Right cardiac atrium (tissue), 5 donors: ENCODE data around the gene IGSF21. TPM values are rescaled to one million over a fixed set of nuclear protein-coding genes. Genes with fewer than 3 reads are reported as not detected.
"Not testable (repeated sequence)": the region's sequence is repeated elsewhere in the genome, so short reads cannot be mapped to it uniquely, and the experiment has no call there.

Experiments used
- ATAC-seq, 2 donors: fragments of 200-7000 bp; cut with Tn5 transposase; one replicate each; pipeline versions ENCODE4 v1.8.0 to v1.9.1; 2020; ENCODE audit warnings: moderate library complexity in 2 of 2, mild to moderate bottlenecking in 1 of 2
- DNase-seq, 3 donors: peaks; one replicate each; pipeline ENCODE4 v3.0.0-alpha.2; 2020
- H3K27ac ChIP-seq: one replicate; pipeline ENCODE4 v1.5.1; 2013; ENCODE audit warnings: mild to moderate bottlenecking, low read length, control low read depth, moderate library complexity
- H3K27me3 ChIP-seq: one replicate; pipeline ENCODE4 v1.6.1; 2013; ENCODE audit not compliant: control insufficient read depth, insufficient read depth
- H3K4me1 ChIP-seq: one replicate; pipeline ENCODE4 v1.6.1; 2013; ENCODE audit warnings: low read length; ENCODE audit not compliant: control insufficient read depth, insufficient read depth
- H3K4me3 ChIP-seq: one replicate; pipeline ENCODE4 v1.5.1; 2013; ENCODE audit warnings: low read length, control low read depth
- H3K9me3 ChIP-seq: one replicate; pipeline ENCODE4 v1.6.1; 2013; ENCODE audit warnings: low read length; ENCODE audit not compliant: control insufficient read depth
- WGBS: extraction: QIAGEN DNeasy Blood & Tissue Kit; methylation state at CpG from one replicate; pipeline ENCODE4 v1.1.7; 2013; 5-methylcytosine and 5-hydroxymethylcytosine counted together
- intact Hi-C, 4 donors: fragments of 100-400 bp; cut with DNase I; formaldehyde crosslinking; loops; one replicate each; pipeline versions ENCODE4 v1.11.0 to v1.14.0; 2022 to 2023
- polyA plus RNA-seq: library from polyadenylated mRNA; stranded (reverse); fragments of 200-250 nt; gene quantifications from one replicate; pipeline ENCODE4 v1.2.3, GENCODE V29; 2013
- total RNA-seq, 4 donors: library from RNA; stranded (reverse); fragmentation: NEBNext Ultra II Directional; extraction: Animal tissue kit (Norgen Biotek cat#: 25700); gene quantifications; one replicate each; pipeline ENCODE4 v1.2.1, GENCODE V29; 2021
- donor health status: healthy with polysubstance abuse.
- donor health status: DM: no; HTN: yes; CAD: no.
- donor health status: DM: no; HTN: no; CAD: no.
- donor health status: DM: no; HTN: yes; CAD: no; lungs with severe emphysema.
- donor health status: DM: yes; HTN: yes; CAD: no.

Gene IGSF21
- total and polyA plus RNA-seq, 5 donors: 0.52 to 3.1 (median 1.7) TPM

DNA sequence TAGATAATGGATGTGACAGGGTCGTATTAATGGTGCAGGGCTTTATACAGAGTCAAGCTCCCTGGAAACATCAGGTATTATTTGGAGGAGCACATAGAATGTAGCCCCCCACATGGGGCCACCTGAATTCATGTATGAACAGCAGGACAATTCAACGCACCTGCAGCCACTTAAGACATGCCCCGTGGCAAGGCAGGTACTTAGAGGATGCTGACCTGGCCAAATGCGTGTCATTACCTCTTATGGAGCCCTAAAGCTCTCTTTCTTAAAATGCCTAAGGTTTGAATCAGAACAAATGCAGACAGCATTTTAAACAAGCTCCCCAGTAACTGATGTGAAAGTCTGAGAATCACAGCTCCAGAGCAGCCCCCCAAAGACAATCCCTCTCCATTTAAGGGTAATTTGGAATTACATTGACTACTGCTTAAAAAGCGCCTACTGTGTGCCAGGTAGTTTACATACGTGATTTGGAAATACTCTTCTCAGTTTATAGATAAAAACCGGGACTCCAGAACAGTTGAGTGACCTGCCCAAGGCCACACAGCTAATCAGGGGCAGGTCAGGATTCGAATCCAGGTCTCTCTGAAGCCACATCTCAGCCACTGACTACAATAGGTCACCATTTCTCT is 302.1 kb downstream of the IGSF21 start:
- ATAC-seq (no peak), DNase-seq (no peak)
- Histone ChIP-seq H3K4me3 (no peak overlapping the region), H3K27ac (no peak overlapping the region), H3K4me1 (no peaks in the 10 kb centered on the region), H3K27me3 (no peaks in the 10 kb centered on the region), H3K9me3 (no peaks in the 10 kb centered on the region)
- intact Hi-C loops: no loop called here
- WGBS: 86% methylated on average over 8 of the region's 8 CpGs

DNA sequence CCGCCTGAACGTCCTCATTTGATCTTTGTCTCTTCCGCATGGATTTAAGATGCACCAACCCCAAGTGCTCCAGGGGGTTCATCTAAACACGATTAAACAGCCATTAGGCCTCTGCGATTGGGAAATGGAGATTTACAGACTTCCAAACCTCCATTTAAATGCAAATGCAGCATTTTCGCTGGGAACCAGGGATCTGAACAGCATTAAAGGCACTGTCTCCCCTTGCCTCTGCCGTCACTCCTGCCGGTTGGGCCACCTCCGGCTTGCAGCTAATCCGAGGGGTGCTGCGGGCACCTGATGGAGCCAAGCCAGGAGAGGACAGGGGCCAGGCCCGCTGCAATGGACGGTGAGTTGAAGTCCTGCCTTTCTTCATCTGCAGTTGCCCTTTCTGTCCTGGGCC is 302.8 kb downstream of the IGSF21 start:
- H3K4me3 ChIP-seq: no peak overlapping the region
- no peak for ATAC-seq
- H3K27ac ChIP-seq: no peak overlapping the region
- intact Hi-C loops: no loop called here
- H3K9me3 ChIP-seq: no peaks in the 10 kb centered on the region
- 46% methylated on average over 13 of the region's 13 CpGs for WGBS
- H3K4me1 ChIP-seq: no peaks in the 10 kb centered on the region
- DNase-seq: no peak
- no peaks in the 10 kb centered on the region for H3K27me3 ChIP-seq

DNA sequence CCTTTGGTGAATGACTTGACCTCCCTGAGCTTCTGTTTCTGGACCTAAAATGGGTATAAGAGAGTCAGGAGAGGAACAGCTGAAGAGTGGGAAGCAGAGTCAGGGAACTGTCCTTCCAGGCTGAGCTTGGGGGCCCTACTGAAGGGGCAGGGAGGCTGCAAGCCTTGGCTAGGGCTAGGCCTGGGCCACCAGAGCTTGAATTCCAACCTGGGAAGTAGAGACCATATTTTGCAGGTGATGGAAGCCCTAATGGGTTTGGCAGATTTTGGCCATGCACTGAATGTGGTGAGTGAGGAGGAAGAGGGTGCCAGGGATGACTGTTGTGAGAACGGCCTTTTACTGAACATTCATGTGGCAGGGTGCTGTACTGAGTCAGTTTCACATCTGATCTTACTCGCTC is 303.7 kb downstream of the IGSF21 start:
- Histone ChIP-seq H3K4me3 (no peak overlapping the region), H3K9me3 (no peaks in the 10 kb centered on the region), H3K27me3 (no peaks in the 10 kb centered on the region), H3K4me1 (no peaks in the 10 kb centered on the region), H3K27ac (no peak overlapping the region)
- intact Hi-C loops: no loop called here
- ATAC-seq: no peak
- DNase-seq: no peak
- WGBS: 90% methylated on average over 2 of the region's 2 CpGs

DNA sequence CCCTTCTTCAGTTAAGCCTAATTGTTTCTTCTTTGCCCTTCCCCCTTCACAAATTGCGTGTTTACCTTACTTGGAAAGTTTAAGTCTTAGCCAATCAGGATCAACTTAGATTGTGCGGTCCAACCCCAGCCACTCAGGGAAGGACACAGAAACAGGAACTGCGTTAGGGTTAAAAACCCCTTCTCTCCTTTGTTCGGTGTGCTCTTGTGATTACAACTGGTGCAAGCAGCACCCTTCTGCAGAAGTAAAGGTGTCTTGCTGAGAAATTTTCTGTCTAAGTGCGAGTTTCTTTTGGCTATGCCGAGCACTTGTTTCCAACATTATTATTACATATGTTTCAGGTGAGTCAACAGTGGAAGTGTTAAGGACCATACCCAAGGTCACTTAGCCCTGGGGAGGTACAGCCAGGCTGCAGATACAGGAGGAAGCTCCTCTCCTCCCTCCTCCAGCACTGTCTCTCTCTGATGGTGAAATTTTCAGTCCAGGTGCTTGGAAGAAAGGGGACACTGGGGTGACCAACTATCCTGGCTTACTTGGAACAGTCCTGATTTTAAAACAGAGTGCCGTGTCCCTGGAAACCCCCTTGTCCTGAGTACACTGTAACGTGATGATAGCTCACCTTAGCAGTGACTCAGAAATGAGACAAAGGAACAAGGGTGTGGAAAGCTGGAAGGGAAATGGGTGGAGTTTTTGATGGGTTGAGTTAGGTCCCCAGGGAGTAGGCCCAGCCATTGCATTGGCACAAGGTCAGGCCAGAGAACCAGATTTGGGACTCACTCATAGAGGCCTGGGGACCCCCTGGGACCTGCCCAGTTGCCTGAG is 304.4 kb downstream of the IGSF21 start:
- intact Hi-C loops: no loop called here
- DNase-seq (no peak), ATAC-seq (no peak)
- Histone ChIP-seq H3K4me1 (no peaks in the 10 kb centered on the region), H3K27ac (no peak overlapping the region), H3K4me3 (no peak overlapping the region), H3K27me3 (no peaks in the 10 kb centered on the region), H3K9me3 (no peaks in the 10 kb centered on the region)
- 87% methylated on average over 8 of the region's 8 CpGs for WGBS

DNA sequence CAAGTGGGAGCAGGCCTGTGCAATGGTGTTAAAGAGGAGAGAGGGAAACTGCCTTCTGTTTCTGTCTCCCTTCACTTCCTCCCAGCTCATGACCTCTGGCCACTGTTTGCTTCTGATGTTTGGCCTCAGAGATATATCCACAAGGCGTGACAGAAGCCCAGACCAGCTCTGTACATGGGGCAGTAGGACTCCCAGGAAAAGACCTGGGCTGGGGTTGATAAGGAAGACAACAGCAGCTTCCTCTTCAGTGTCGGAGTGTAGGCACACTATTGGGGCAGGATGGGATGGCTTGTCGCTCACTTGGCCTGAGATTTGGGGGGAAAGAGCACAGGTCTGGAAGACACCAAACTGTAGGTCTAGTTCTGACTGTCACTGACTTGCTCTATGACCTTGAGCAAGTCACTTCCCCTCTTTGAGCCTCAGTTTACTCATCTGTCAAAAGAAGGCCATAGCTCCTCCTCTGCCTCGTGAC is 305.3 kb downstream of the IGSF21 start:
- WGBS: 59% methylated on average over 4 of the region's 4 CpGs
- H3K9me3 ChIP-seq: no peaks in the 10 kb centered on the region
- no peak overlapping the region for H3K4me3 ChIP-seq
- H3K4me1 ChIP-seq: no peaks in the 10 kb centered on the region
- no peaks in the 10 kb centered on the region for H3K27me3 ChIP-seq
- ATAC-seq (no peak), DNase-seq (no peak)
- no peak overlapping the region for H3K27ac ChIP-seq
- intact Hi-C loops: no loop called here

DNA sequence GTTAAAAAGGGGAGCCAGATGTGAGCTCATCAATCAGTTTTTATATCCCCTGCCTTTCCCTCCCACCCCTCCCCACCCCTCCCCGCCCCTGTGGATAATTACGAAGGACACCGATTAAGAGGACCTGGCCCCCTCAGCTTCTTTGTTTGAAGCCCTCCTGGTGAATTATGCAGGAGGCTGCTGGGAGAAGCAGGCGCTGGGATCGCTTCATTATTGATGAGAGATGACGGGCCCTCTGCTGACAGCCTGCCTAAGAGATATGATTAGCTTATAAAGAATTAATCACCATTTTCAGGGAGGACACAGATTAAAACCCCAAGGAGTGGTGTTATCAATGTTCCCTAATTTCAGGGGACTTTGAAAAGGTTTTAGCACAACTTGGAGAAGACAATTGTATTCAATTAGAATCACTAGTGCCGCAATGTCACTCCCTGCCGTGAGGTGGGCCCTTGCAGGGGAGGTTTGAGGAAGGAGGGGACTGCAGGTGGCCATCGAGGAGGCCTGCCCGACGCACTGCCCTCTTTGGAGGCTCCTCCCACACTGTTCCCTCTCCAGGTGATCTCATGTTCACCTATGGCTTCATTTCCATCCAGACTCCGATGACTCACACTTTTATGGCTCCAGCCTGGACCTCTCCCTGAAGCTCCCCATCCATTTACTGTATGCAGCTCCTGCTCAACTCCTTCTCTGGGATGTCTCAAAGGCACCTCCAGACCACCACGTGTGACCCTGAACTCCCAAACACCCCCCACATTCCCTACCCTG is 306.1 kb downstream of the IGSF21 start:
- 59% methylated on average over 13 of the region's 13 CpGs for WGBS
- intact Hi-C loops: no loop called here
- no peak for DNase-seq

DNA sequence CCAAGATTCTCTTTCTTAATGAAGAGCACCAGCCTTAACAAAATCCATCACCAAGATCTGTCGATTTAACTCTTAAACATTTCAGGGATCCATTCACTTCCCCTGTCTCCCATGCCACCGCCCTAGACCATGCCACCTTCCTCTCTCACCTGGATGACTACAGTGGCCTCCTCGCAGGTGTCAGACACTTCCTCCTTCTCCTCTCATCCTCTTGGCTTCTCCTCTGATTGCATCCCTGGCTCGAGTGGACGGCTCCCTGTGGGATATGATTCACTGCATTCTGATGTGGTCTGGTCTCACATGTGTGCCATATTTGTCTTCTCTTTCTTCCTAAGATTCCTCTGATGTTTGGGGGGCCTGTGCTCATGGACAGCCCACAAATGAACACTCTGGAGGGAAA is 306.7 kb downstream of the IGSF21 start:
- no peak for ATAC-seq
- DNase-seq: no peak
- Histone ChIP-seq H3K4me1 (no peaks in the 10 kb centered on the region), H3K27me3 (no peaks in the 10 kb centered on the region), H3K9me3 (no peaks in the 10 kb centered on the region), H3K27ac (no peak overlapping the region), H3K4me3 (no peak overlapping the region)
- 77% methylated on average over 5 of the region's 5 CpGs for WGBS
- intact Hi-C loops: no loop called here

More for the DNA sequence above, 306.1 kb downstream of the IGSF21 start:
- H3K27ac ChIP-seq: no peak overlapping the region
- no peaks in the 10 kb centered on the region for H3K27me3 ChIP-seq
- H3K4me3 ChIP-seq: no peak overlapping the region
- ATAC-seq: no peak
- H3K4me1 ChIP-seq: no peaks in the 10 kb centered on the region
- no peaks in the 10 kb centered on the region for H3K9me3 ChIP-seq

DNA sequence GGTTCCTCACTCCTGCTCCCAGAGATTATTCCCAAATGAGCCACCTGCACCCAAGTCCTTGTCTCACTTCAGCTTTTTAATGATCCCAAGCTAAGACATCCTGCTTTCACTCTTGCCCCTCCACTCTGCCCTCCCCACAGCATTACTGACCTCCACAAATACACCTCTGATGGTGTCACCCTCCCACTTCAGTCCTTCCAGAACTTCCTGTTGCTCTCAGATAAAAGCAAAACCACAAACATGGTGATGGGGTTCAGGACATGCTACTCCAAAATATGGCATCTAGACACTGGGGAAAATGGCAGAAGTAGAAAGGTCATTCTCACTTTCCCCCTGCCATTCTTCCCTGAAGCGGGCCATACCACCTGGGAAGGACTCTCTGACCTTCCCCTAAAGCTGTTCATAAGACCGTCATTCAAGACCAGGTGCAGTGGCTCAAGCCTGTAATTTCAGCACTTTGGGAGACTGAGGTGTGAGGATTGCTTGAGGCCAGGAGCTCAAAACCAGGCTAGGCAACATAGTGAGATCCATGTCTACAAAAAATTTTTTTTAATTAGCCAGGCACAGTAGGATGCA is 307.4 kb downstream of the IGSF21 start:
- WGBS: 81% methylated on average over 2 of the region's 2 CpGs

DNA sequence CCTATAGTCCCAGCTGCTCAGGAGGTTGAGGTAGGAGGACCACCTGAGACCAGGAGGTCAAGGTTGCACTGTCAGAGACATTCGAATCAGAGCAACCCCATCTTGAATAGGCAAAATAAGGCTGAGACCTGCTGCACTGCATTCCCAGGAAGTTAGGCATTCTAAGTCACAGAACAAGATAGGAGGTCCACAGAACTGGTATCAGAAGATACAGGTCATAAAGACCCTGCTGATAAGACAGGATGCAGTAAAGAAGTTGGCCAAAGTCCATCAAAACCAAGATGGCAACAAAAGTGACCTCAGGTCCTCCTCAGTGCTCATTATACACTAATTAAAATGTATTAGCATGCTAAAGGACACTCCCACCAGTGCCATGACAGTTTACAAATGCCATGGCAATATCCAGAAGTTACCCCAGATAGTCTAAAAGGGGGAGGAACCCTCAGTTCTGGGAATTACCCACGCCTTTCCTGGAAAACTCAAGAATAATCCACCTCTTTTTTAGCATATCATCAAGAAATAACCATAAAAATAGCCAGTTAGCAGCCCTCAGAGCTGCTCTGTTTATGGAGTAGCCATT is 307.9 kb downstream of the IGSF21 start:
- no peaks in the 10 kb centered on the region for H3K9me3 ChIP-seq
- H3K4me1 ChIP-seq: no peaks in the 10 kb centered on the region
- no peak for ATAC-seq
- DNase-seq: no peak
- intact Hi-C loops: no loop called here
- no peak overlapping the region for H3K4me3 ChIP-seq
- 67% methylated on average over 2 of the region's 2 CpGs for WGBS
- no peaks in the 10 kb centered on the region for H3K27me3 ChIP-seq
- no peak overlapping the region for H3K27ac ChIP-seq

More for the DNA sequence above, 307.4 kb downstream of the IGSF21 start:
- H3K9me3 ChIP-seq: no peaks in the 10 kb centered on the region
- intact Hi-C loops: no loop called here
- H3K4me1 ChIP-seq: no peaks in the 10 kb centered on the region
- no peak overlapping the region for H3K4me3 ChIP-seq
- DNase-seq (no peak), ATAC-seq (no peak)
- H3K27me3 ChIP-seq: no peaks in the 10 kb centered on the region
- no peak overlapping the region for H3K27ac ChIP-seq

DNA sequence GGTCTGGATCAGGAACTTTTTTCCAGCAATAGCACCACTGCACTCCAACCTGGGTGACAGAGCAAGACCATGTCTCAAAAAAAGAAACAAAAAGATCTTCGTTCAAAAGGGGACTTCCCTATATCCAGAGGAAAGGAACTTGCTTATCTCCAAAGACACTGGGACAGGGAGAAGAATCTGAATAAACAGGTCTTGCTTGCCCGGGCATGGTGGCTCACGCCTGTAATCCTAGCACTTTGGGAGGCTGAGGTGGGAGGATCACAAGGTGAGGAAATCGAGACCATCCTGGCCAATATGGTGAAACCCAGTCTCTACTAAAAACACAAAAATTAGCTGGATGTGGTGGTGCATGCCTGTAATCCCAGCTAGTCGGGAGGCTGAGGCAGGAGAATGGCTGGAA is 308.5 kb downstream of the IGSF21 start:
- WGBS: 80% methylated on average over 5 of the region's 5 CpGs
- H3K4me1 ChIP-seq, H3K27me3 ChIP-seq, H3K27ac ChIP-seq, ATAC-seq, H3K4me3 ChIP-seq, H3K9me3 ChIP-seq, DNase-seq, intact Hi-C loops: not testable (repeated sequence)
